SH-SY5Y (cell line): Measurements from ENCODE around the gene SLC36A4.

Source experiments
- GATA2 ChIP-seq: IDR thresholded peaks from 2 replicates; pipeline ENCODE4 v1.6.1; 2011; ENCODE audit warnings: mild to moderate bottlenecking, low read depth, low read length
- GATA3 ChIP-seq: IDR thresholded peaks from 2 replicates; pipeline ENCODE4 v1.6.1; 2011; ENCODE audit warnings: low read depth, mild to moderate bottlenecking, low read length, moderate library complexity

- TF ChIP-seq GATA2 (no peak), GATA3 (no peak)
These were observed 42.1 kb downstream of the SLC36A4 start for GRCh38 chr11:93155738-93156137.
